ENCODE measurements around the gene ADAM19. TPM values are rescaled to one million over a fixed set of nuclear protein-coding genes. Genes with fewer than 3 reads are reported as not detected.

ADAM19 gene
- total RNA-seq, 1 donor from 2014 or later = 9.4 TPM

DNA sequence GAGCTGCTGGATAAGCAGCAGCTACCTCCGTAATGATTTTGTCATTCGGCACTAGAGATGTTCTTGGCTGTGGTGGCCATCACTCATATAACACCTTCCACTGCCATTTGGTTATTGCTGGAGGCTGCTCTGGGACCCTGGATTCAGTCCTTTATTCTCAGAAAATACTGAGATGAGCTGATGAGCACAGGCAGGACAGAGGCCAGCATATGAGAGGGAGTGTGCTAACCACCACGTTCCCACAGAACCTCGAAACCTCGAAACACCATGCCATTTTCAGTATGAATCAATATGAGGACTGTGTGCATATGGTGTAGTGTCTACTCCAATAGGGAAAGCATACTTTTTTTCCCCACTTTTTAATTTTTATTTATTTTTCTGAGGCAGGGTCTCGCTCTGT is 56.6 kb downstream of the ADAM19 start:
- DNase-seq (ENCODE audit: low spot score) = no peak

DNA sequence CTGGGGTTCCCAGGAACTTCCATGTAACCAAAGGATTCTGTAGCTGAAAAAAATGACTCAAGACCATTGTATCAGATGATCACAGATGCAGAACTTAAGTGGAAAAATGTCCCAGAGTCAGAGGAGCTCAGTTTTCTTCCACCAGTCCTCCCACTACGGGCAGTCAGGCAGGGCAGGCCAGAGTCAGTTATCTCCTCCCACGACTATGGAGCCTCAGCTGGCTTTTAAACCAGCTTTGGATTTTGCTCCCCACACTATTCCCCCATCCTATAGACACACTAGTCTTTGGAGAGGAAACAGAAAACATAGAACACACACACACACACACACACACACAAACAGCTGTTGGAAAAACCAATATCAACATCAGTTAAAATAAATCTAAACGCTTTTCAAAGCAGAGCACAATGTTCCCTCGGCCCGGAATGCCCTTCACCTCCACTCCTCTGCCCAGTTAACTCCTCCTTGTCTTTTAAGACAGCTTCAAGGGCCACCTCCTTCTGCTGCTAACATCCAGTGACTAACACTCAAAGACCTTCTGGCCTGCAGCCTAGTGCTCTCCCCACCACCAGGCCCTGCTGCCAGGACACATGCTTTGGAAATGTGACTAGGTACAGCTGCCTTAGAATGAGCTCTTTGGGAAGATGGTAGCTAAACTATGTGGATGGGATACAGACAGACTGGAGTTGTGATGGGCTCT is 58.8 kb downstream of the ADAM19 start:
- no peak for DNase-seq (ENCODE audit: low spot score)

DNA sequence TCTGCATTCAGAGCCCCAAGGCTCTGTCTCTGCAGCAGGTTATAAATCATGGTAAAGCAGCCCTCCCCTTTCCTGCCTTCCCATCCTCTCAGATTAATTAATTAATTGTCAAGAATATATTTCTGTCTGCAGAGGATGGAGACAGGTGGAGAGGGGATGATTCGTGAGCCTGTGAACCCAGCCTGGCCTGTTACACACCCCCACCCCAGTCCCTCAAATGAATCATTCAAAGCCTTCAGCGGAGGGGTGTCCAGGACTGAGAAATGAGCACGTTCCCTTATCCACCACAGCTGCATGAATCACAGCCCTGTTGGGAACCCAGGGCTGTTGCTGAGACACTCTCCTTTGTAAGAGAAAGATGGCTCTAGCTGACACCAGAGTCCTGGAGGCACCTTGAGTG is 59.6 kb downstream of the ADAM19 start:
- no peak for DNase-seq (ENCODE audit: low spot score)

DNA sequence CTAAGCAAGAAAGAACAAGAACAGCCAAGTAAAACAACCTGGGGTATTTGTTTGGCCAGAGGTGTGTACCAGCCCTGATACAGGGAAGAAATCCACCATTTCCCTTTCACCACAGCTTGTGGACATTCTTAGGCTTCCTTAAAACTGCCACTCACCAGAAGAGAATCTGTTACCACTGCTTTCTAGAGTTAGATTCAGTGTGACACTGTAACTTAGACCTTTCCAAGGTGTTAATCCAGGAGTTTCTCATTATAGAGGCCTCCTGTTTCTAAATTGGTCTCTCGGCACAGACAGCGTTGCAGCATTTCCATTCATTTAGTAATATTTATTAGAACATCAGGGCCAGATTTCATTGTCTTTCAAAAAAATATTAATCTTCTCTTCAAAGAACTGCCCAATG is 60.6 kb downstream of the ADAM19 start:
- DNase-seq (ENCODE audit: low spot score) = no peak

DNA sequence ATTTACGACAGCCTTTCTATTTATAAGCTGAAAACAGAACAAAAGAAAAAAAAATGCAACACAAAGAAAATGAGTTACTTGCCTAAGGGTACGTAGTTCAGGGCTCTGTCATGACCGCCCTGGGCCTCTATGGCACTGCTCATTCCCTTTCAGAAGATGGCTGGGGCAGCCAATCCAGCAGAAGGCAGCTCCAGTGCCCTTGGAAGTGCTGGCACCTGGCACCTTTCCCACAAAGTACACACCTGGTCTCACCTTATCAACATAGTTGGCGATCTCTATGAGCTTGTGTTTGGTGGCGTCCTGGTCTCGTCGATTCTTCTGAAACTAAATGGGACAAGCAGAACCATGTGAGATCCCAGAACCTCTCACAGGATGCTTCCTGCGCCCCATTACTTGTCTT is 62.4 kb downstream of the ADAM19 start:
- no peak for DNase-seq (ENCODE audit: low spot score)

DNA sequence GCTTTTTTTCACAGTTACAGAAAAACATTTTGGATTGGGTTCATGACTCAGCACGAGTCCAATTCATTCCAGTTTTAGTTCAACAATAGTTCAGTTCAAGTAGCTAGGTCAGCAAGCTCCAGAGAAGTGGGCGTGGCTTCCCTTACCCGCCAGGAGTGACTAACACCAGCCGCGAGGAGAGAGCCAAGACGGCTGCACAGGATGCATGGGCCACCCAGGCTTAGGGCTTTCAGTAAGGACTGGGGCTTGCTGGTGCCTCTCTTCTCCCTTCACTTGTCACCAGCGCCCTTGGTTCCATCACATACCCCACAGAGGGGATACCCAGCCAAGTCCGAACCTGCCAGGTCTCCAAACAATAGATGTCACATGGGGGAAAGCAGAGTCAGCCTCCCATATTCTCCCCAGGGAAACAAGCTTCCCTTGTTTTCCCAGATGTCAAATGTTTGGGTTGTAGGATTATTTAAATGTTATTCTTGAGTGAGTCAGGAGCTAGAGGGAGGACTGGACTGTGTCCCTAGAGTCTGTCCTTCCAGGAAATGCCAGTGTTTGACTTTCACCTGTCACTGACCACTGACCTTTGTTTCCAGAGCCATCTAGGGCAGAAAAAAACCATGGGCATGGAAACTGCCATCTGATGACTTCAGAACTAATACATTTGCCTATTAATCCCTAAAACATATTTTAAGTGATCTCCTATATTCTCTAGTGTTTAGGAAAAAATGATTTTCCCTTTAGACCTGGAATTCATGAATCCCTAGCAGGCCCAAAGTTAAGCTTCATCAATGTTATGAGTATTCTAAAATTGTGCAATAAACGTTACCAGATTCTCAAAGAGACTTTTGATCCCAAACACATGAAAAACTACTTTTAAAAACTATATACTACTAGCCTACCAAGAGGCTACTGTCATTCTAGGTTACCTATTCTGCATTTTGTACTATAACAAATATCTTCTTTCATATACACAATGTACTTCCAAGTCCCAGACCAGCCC is 63.6 kb downstream of the ADAM19 start:
- peak; percentile 92 for DNase-seq (ENCODE audit: low spot score)

DNA sequence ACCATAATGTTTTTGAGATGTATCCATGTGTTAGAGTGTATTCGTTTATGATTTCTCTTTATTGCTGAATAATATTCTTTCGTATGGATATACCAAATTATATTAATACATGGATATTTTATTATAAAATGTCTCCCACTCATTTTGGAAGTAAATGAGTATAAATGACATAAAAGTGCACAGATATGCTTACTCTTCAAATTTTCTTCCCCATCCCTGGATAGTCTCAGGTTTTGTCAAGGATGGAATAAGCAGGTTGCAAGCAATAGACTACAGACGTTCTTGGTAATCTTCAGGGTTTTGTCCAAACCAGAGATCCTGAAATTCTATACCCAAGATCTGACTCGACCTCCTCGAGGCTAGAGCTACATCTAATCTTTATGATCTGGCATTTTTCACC is 64.9 kb downstream of the ADAM19 start:
- DNase-seq (ENCODE audit: low spot score) = no peak

DNA sequence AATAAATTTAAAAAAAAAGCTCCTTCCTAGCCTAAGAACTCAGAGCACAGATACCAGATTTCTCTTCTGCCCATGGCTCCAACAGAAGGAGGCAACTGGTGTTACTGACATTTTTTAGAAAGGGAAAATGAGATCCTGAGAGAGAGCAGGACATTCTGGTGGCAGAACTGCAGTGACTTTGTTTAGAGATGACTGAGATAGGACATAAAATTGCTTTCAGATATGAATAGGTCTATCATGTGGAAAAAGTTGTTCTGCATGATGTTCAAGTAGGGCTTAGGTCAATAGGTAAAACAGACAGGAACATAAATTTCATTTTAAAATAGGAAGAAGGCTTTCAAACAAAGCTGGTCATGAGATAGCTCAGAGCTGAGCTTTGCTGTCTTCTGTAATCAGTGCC is 66.0 kb downstream of the ADAM19 start:
- no peak for DNase-seq (ENCODE audit: low spot score)

DNA sequence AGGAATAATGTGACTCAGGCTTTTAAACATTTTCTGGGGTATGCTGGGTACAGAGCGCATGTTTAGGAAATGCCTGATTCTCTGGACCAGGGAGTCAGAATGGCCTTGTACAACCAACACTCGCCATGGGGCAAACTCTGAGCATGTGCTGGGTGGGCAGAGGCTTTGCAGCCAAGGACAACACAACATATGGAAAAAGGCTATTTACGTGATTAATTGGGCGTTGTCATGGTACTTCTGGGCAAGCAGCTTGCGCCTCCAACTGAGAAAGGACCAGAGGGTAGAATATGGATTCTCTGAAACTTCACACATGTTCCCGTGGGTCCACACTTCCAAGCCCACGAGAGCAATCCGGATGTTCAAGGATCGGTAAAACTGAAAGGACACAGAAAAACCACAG is 66.5 kb downstream of the ADAM19 start:
- DNase-seq (ENCODE audit: low spot score) = no peak

DNA sequence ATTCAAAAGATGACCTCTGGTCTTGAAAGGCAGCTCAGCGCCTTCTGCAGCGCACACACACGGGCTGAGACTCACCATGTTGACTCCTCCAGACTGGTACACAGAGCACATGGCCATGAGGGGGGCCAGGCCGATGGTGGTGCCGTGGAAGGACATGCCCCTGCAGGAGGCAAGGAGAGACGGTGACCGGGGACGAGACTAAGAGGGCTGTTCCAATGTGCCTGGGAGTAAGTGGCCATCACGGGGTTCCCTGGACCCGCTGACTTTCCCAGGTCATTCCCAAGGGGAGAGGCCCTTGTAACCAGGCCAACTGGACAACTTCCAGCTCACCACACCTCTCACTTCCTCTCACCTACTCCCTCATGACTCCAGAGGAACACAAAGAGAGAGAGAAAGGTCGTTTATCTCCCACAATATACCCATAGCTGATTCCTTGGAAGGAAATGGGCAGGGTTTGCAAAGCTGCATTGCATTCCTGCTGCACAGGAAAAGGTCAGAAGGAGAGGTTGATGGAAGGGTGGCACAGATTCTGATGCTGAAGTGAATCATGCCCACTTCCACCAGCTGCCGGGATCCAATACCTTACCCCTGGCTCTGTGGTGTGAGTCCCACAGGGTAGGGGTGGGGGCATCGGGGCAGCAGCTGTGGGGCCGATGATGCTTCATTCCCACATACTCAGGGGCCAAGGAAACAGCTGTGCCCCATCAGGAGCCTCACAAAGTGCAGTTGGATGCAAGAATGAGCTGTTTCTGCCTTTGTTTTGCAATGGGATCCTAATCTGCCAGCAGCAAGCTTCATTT is 68.4 kb downstream of the ADAM19 start:
- DNase-seq (ENCODE audit: low spot score) = no peak

DNA sequence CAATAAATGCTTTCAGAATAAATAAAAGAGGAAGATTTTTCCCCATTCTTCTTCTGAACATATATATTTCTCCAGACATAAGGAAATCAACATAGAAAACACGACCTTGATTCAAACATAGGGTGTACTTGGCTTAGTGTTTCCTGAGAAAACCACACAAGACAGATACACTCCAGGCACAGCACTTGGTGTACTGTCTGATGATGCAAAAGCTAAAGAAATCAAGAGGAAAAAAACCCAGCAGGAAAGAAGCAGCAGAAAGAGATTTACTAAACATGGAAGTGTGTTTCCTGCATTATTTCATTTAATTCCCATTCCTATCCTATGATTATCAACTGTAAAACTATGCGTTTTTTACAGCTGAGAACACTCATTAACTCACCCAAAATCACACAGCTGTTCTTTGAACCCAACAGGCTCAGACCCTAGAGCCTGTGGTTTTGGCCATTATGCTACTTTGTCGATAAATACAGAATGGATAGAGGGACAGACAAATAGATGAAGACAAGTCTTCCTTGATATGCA is 69.4 kb downstream of the ADAM19 start:
- DNase-seq (ENCODE audit: low spot score) = no peak

DNA sequence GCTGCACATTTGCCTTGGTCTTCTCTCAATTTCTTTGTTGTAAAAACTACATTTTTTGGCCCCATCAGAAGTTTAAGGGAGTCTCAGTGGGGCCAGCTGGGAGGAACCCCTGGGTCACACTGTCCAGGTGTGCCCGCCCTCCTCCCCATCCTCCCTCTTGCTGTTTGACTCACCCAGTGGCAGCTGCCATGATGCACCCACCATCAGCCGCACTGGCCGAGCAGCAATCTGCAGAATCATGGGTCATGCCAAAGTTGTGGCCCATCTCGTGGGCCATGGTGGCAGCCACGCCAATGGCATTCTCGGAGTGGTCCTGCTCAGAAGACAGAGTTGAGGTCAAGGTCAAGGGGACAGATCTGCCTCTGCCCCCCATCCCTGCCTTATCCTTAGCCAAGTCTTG is 70.1 kb downstream of the ADAM19 start:
- no peak for DNase-seq (ENCODE audit: low spot score)

DNA sequence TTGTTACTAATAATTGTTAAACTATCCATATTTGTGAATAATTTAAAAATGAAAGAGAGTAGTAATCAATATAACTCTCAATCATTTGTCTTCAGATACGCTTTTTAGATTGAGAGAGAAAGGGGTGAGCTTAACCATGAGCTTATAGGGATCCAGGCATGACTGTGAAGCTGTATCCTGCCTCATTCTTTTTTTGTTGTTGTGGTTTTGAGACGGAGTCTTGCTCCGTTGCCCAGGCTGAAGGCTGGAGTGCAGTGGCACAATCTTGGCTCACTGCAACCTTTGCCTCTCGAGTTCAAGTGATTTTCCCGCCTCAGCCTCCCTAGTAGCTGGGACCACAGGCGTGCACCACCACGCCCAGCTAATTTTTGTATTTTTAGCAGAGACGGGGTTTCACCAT is 71.5 kb downstream of the ADAM19 start:
- DNase-seq (ENCODE audit: low spot score) = no peak

DNA sequence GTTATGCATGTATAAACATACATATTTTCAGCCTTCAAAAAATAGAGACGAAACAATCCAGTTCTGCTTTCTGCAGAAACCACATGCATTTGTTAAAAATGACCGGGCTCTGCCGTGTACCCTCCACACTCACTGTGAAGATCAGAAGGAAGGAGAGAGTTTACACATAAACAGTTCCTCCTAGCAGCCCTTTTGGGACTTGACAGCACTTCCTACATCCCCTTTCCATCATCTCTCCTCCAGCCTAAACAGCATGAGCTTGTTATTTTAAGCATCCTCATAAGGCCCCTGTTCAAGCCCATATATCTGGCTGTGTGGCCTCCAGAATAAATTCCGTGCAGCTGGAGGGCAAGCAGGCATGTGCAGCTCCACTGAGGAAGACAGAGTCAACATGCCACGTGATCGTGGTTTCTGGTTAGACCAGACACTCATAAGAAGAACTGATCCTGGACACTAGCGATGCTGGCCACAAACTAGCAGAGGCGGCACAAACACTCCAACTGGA is 73.4 kb downstream of the ADAM19 start:
- DNase-seq (ENCODE audit: low spot score) = no peak

DNA sequence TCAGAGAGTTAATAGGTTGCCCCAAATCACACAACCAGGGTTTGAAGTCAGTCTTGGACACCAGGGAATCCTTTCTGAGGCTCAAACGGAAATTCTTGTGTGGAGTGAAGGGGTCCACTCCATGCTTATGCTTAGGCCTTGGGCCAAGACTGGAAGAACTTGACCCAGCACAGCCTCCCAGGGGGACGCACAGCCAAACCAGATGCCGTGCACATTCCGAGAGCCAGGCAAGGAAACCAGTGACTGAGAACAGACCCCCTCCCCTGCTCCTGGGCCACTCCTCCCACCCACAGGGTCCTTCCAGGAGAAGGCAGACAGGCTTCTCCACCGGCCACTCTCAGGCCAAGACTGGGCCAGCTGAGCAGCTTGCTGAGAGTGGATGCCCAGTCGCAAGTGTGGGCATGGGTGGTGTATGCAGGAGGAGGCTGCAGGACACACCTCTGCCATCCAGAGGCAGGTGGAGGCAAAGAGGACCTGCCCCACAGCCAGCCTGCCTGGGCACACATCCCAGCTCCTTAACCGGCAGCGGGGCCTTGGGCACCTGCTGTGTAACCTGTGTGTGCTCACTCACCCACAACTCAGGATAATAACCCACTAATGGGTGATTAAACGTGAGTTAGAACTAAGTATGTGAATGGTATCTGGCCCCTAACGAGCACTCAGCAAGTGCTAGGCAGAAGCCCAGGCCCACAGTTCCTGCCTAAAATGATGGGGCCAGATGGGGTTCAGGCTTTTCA is 77.5 kb downstream of the ADAM19 start:
- DNase-seq (ENCODE audit: low spot score) = no peak

DNA sequence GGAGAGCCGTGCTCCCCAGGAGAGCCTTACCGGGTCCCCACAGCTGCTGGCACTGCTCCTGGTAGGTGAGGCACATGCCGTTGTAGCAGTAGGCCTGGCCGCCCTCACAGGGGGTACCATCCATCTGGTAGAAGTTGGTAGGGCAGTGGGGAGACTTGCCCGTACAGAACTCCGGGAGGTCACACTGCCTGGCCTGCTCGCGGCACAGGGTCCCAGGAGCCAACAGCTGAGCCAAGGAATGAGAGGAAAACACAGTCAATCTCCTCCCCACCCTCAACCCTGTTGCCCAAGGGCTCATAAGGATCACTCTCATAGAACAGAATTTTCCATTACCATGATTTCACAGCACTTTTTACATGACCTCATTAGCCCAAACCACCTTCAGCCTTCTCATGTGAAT is 78.7 kb downstream of the ADAM19 start:
- no peak for DNase-seq (ENCODE audit: low spot score)

DNA sequence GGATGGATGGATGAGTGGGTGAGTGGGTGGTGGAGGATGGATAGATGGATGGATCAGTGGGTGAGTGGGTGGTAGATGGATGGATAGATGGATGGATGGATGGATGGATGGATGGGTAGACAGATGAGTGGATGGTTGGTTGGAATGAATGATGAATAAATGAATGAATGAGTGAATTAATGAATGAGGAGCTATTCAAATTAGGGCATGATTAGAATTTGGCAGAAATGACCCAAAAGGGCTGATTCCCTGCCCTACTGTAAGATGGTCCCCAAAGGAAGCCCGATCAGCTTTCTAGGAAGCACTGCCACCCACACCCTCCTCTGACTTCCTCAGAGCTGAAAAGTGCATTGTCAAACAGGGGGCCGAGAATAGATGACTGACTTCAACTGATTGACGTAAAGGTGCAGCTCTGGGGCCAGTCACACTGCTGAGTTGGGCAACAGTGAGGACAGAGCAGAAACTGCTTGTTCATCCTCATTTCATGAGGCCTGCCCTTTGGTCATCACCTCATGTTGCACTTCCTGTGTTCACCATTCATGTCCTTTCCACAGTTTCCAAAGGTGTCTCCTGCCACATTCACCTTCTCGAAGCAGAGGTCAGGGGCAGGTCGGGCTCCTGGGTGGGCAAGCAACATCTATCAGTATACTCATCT is 81.3 kb downstream of the ADAM19 start:
- DNase-seq (ENCODE audit: low spot score) = no peak

DNA sequence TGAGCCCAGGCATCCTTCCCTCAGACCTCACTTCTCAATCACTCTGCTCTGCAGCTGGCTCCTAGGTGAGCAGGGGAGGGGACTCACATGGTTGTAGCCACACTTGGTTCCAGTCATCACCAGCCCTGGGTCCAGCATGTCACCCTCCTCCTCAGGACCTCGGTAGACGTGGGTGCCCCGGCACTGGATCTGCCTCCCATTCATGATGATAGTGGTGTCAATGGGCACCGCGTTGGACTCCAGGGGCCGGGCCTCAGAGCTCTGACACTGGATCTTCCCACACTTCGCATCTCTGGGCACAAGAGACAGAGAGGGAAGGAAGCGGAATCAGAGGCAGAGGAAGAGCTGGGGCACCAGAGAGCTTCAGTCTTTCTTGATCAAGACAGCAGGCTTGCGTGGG is 82.7 kb downstream of the ADAM19 start:
- no peak for DNase-seq (ENCODE audit: low spot score)

DNA sequence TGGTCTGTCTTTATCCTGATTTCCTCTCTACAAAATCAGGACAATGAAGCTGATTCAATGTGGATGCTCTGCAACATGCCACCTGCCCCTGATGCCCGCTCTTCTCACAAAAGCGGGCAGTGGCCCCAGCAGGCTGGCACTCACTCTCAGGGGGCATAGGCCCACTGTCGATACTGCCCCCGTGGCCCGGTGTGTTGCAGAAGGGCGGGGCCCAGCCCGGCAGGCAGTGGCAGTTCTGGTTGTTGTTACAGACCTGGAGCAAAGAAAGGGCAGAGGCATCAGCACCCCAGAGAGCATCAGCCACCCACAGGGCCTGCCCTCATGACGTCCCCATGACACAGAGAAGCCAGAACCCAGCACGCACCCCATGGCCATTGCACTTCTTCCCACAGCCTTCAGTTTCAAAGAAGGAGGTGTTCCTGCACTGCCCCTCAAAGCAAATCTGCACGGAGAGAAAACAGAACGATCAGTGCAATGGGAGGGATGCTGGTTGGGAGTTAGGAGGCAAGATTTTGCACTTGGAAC is 84.0 kb downstream of the ADAM19 start:
- DNase-seq (ENCODE audit: low spot score) = no peak

DNA sequence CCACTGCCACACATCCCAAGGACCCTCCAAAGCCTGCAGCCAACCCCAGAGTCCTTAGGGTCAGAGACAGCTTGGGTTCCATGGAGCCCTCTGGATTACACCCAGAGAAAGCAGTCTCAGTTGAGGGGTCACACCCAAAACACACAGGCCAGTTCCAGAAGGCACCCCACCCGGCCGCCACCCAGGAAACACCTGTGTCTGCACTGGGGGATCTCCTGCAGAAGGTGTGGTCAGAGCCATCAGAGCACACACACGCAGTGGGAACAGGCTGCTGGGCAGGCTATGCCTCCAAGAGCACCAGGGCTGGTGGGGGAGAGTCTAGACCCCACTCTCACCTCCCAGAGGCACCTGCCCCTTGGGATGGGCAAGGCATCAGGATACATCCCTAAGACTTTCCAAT is 88.2 kb downstream of the ADAM19 start:
- DNase-seq (ENCODE audit: low spot score) = no peak

Measured in mesenteric fat pad (tissue), 1 donor.